Dedifferentiated amniotic fluid mesenchymal stem cell (primary cell): ENCODE data around the gene PTPRD.

Source experiments
- DNase-seq: peaks from one replicate; pipeline ENCODE4 v3.0.0-alpha.2; 2016; ENCODE audit errors: extremely low spot score

PTPRD gene

DNA sequence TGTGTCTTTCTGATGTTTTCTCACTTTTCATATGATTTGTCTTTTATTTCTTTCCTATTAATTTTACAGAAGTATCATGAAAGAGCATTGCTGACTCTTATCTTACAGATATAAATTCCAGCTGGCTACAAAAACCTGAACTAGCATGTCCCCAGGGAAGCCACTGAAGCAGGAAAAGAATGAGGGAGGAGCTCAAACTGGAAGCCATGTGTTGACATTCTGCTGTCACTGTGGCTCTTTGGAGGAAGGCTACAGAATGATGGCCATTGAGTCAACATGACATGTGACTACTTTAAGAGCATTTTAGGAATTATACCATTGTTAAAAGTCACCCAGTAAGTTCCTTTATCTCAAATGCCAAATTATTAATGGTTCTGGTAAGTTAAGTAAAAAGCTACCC, 2174.9 kb downstream of the PTPRD start:
- no peak for DNase-seq

DNA sequence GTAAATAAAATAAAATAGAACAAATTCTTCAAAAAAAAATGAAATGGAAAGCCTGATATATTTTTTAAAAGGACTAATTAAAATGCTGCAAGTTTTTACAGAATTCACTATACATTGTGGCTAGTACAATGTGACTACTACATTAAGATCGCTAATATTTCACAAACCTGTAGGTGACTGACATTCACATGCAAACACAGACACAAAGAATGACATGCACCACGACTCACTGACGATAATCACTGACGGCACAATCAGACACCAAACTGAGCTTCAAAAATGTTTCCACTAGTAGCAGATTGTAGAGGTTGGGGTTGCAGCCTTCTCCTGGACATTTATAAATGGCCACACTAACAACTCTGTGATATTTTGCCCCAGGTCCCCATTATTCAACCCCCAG, 2175.5 kb downstream of the PTPRD start:
- no peak for DNase-seq

DNA sequence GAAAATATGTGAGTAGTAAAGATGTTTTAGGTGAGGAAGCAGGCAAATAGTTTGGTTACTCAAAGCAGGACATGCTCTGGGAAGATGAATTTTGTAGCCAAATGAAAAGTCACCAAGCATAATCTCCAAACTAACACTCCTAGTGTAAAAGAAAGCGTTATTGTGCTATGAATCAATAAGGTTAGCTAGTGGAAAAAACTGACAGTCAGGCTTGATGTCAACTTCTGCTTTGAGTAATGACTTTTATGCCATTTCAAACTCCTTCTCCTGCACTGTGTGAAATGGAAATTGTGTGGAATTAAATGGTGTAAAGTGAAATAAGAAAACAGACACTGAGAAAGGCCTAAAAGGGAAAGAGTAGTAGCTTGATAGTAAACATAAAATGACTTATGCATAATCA, 2176.0 kb downstream of the PTPRD start:
- DNase-seq: no peak

DNA sequence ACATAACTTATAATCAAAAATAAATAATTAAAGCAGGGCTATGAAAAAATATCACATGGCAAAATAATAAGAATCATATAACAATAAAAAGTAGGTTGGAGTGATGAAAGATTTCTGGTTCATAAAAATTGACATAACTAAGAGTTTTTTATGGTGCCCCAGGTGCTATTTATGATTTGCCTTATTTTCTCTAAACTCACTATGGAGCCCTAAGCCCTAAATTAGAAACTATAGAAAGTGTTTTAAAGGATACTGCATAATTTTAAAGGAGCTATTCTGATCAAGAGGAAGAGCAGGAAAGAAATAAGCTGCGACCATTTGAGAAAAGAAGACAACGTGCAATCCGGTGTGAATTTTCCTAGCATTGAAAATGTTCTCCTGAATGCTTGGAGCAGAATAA, 2178.2 kb downstream of the PTPRD start:
- DNase-seq: no peak

DNA sequence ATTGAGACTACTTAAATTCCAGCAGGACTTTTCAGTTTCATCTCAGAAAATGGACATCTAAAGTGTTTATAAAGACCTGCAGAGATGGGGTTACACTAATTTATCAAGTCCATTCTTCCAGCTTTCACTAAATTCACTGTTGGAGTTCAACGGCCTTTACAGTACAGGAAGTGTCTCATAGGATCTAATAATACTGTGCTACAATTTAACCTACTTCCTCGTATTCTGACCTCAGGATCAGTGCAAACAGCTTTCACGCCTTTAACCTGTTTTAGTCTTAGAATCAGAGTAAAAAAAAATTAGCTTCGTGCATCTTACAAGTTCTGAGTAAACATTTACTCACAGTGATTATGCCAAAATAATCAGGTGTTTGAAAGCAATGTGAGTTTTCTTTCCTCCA, 2180.6 kb downstream of the PTPRD start:
- no peak for DNase-seq

DNA sequence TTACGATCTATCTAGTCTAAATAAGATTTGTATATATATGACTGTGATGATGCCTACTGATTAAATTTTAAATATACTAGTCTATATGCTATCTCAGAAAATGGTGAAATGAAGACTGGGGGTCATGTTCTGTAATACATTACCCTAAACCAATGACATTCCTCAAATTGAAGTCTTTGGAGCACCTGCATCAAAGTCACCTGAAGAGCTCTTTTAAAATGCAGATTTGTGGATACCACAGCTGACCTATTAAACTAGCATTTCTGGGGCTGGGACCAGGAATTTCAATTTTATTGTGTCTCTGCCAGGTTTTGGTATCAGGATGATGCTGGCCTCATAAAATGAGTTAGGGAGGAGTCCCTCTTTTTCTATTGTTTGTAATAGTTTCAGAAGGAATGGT, 2181.3 kb downstream of the PTPRD start:
- DNase-seq: no peak

DNA sequence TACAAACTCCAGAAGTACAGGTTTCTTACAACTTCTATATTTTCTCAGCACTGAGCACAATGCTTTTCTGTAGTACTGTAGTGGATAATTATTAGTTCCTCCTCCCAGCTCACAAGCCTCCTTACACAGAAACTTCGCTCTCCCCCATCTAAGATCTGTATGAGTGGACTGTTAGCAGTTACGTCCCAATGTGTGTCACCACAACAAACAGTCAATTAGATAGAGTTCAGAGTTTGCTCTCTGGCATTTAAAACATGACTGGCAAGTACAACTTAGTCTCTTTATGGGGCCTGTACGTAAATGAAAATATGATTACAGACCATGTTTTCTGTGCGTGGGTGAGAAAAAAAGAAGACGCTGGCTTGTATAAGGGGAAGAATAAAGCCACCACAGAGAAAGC, 2181.9 kb downstream of the PTPRD start:
- DNase-seq: no peak

DNA sequence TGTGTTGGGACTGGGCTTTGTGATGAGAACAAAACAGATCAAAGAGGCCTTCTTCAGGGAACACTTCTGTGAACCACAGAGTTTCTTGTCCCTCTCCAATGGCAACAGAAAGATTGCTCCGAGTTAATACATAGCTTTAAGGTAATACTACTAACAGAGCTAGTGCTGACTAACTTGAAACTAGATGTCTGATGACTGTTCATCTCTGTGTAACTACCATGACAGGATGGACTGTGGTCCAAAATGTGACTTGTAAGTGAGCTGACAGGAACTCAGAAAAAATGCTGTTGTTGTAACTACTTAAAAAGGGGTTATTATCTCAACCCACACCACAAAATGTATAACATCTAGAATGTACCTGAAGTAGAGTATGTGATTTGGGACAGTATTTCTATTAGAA, 2183.0 kb downstream of the PTPRD start:
- DNase-seq: no peak

DNA sequence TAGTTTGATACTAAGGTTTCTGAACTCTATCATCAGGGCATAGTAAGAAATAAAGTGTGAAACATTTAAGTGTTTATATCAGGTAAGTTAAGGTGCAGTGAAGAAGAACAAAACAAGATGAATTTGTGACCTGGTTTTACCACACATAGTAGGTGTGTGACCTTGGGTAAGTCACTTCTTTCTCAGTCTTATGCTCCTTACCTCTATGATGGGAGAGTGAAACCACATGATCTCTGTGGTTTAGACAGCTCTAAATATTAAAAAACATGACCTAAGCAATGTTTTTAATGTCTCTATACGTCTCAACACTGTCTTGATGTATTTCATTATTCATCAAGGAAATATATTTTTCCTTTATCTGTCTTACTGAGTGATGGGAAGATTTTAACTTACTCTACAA, 2183.6 kb downstream of the PTPRD start:
- DNase-seq: no peak

DNA sequence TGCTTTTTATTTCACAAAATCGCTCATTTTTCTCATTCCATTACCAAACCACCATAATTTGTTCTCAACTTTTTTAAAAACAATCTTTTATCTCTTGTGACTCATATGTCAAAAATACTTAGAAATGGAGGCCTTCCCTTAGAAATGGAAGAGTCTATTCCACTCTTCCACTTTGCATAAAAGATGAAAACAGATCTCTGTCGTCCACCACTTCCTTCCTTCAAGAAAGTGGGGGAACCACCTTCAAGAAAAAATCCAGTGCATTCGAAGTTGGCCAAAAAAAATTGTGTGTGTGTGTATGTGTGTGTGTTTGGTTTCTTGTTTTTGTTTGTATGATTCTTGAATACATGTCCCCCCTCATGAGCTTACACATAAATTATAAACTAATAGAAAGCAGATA, 2184.4 kb downstream of the PTPRD start:
- DNase-seq: no peak

DNA sequence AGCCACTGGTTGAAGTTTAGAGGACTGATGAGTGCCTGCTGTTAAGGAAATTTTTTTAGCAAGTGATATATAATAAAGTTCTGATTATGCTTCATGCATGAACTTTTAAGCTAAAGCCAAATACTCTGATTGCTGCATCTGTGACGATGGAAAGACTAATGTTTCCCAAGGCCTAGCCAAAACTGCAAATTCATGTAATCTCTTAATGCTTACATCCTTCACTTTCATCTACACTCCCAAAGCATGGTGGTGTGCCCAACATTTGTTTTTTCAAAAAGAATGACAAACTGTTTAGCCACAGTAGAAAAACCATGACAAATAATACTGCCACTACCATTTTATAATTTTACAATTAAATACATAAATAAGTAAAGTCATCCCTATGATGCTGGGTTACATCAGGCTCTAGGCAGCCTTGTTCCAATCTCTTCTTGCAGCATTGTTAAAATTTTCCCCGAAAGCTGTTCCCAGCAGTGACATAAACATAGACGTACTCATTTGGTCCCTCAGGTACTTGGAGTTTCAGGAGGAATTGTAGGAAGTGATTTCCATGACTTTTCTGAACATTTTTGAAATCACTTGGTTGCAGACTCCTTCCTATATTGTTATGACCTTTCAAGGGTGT, 2187.9 kb downstream of the PTPRD start:
- no peak for DNase-seq

DNA sequence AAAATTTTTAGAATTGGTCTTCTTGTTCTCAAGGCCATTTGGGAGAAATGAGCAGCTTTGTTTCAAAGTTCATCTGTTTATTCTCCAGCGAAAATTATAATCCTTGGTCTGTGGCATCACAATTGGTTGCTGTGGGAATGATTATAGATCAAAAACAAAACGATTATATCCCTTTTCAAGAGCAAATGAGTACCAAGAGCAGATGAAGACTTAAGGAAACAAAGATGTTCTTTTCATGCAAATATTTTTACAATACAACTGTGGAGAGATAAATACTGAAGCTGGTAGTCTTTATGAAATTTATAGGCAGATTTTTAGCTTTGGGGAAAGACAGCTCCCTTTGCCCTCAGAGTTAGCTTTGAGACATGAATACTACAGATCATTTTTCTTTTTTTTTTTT, 2192.4 kb downstream of the PTPRD start:
- no peak for DNase-seq

DNA sequence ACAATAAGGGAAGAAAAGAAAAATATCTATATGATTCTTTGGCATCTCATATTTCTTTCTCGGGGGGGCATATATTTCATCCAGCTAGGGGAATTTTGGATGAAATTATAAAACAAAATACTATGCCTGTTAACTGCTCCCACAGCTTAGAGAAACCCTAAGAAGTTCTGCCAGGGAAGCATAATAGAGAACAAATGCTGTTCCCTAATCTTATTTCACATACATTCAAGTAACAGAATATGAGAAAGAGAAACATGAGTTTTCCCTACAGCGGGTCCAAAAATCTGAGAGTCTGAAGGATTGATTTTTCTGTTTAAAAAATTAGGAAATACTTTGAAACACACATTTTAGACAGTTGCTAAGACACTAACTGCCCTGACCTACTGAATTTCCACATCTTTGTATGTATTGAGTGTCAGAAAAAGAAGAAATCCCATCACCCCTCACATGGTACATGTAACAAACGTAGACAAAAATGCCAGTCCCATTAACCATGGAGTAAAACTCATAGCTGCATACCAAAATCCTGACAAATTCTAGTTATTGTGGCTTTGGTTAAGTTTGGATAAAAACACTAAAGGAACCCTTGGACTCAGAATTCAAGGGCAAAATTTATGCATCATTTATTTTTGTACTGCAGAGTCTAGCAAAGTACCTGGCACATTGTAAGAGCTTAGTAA, 2193.1 kb downstream of the PTPRD start:
- no peak for DNase-seq

DNA sequence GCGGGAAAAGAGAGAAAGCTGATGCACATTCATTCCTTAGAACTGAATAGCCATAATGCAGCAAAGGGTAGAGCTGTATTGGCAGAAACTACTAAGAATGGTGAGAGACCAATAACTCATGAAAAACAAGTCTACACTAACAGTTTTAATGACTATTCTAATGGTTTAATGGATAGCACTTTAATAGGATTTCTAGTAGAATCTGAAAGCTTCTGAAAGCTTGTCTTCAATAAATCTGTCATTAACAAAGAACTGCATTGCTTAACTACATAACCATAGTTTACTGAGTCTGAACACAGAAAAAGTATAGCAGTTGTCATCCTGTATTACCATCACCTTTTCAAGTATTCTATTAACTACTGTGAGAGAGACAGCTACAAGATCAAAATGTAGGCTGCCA, 2195.5 kb downstream of the PTPRD start:
- DNase-seq: no peak

DNA sequence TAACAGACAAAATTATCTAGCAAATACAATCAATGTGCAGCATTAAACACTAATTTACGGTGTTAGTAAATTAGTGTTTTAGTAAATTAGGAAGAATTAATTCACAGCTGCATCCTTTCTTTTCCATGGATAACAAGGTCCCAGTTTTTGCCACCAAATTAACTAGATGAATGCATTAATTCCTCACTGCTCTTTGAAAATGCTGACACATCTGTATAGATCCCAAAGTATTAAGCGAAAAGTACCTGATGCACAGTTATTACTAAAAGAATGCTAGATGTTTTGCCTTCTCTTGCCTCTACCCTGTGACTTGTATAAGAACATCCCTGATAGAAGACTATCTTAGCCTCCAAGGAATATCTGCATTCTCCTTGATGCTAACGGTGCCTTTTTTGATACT, 2200.5 kb downstream of the PTPRD start:
- no peak for DNase-seq

DNA sequence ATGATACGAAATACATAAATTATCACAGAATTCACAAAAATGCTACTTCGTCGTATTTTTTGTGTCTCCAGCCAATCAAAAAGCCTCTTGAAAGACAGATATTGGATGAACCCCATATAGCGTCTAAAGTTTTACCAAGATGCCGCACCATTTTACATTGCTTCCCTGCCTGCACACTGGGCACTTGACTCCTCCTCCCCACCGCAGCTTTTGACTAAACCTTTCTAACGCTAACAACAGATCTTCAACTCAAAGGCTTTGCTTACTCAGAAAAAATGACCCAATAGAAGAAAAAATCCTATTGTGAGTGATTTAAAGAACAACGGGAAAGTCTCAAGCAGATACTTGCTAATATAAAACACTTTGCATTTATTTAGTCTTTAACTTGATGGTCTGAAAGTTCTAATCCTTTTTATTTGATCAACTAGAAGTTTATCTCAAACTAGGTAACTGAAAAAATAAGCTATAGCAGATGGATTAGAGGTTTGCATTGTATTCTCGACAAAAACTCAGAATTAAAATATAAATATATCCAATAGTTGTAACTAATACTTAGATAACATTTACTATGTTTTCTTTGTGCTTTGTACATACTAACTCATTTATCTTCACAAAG, 2204.1 kb downstream of the PTPRD start:
- no peak for DNase-seq

DNA sequence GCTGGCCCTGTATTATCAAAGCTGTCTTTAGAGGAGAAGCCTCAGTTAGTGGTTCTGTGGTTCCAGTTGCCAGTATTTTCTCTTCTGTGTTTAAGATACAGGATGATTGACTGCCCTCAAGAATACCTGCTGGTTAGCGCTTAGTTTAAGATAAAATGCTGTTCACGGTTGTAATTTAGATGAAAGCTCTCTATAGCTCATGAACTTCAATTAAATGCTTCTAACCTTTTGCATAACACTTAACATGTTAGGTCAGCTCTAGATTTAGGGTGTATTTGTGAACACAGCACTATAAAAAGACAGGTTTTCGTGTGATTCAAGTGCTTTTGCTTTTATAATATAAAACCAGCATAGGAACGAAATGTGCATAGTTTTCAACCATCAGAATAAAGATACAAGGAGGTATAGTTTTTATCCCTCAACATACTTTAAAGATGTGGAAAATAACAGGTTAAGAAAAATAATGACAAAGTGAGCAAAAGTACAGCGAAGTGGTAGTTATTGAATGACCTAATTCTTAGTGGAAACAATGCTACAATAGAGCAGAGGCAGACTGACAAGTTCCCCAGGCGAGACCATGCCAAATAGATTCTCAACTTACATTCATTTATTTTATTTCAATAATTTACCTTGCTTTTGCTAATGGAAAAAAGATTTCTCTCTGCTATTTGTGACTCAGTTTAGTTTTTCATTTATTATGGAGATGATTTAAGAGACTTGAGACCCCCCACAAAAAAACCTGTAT, 2210.7 kb downstream of the PTPRD start:
- no peak for DNase-seq

DNA sequence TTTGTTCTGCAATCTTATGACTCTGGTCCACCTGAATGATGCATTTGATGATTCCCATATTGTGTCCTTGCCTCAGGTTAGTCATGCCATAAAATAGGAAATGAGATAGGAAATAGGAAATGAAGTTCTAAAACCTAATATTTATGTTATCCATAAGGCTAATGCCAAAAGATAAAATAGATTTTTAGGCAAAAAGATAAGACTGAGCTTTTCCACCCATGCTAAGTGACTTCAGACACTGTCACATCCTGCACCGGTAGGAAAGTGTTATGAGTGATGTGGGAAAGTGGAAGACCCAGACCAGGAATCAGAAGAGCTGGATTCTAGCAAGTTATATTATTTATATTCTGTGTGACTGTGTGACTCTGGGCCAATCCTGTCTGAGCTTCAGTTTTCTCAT, 2212.4 kb downstream of the PTPRD start:
- DNase-seq: no peak

DNA sequence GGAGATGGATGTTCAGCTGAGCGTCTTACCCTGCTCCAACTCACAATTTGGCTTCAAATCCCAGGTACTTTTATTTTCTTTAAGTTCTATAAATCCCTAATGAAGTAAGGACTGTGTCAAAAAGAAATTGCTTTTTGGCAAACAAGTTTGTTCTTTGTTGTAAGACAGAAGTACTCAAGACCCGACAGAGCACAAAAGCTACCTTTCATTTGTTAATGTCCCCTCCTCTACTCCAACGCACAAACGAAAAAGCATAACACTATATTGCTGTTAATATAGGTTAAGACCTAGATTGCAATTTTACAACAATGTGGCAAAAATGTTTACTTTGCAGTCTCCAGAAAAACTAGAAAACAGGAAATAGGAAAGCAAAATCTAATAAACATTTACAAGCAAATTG, 2217.8 kb downstream of the PTPRD start:
- no peak for DNase-seq

DNA sequence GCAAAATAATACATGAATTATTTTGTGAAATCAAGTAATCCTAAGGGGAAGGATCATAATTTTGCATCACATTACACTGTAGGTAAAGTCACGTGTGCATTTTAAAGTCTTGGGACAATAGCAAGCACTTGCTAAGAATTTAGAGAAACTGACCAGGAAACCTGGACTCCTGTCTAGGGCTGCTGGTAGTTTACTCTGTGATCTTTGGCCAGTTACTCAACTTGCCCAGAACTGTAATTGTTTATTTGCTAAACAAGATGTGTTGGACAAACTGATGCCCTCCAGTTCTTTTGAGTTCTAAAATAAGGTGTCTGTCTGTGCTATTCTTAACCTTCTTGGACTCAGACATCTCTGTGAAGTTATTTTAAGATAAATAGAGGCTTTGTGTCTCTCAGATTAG, 2218.5 kb downstream of the PTPRD start:
- DNase-seq: no peak

DNA sequence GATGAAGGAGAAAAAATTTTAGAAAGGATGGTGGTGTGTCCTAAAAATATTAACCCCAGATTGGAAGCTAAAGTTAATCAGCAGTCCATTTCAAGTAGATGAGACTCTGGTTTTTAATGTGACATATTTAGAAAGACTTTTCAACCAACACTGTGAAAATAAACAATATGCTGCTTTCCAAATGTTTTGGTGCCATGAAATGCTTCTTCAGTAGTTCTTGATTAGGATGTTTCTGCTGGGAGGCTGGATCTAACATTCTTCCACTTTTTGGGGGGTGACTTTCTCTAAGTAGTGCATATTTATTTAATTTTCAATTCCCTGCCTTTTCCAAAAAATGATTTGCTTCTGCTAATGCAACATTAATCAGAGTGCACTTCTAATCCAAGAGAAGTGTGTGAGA, 2219.9 kb downstream of the PTPRD start:
- no peak for DNase-seq

DNA sequence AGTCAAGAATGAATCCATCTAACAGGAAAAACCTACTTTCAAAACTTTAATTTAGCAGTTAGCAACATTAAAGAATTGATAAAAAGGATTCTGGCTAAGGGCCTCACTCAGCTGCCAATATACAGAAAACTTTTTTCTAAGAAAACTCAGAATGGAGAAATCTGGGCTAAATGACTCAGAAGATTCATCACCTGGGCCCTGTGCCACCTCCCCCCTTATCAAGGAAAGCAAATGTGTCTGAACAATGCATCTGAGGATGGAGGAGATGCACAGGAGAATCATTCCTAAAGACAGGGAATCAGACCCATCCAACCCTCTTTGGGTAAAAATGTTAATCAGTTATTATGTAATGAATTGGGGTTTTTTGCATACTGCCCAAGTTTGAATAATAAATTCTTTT, 2221.2 kb downstream of the PTPRD start:
- DNase-seq: no peak

DNA sequence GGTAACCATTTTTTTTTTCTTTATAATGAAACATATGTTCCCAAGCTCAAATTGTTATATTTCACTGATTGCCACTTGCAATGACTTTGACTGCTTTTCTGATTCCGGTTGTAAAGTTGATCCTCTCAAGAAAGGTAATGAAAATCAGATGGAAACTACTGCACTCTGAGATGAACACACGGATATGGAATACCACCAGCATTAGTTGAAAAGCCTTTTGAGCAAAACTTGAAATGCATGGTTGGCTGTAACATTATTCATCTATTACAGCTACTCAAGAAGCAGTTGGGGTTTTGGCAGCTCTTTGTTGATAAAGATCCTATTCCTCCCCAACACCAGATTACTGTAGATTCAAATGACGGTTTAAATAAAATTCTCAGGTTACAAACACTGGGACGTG, 2221.7 kb downstream of the PTPRD start:
- no peak for DNase-seq
